Ramos (cell line): ENCODE data around the gene THEM4.
"Not testable (repeated sequence)": the region's sequence is repeated elsewhere in the genome, so short reads cannot be mapped to it uniquely, and the experiment has no call there.

Experiments used
- in situ Hi-C: fragments of 300-500 bp; cut with MboI; formaldehyde crosslinking; loops from one replicate; pipeline ENCODE4 v1.14.3; 2022; ENCODE audit warnings: low sequenced_read_pairs; ENCODE audit not compliant: unreplicated experiment

The THEM4 gene

GRCh38 chr1:151867321-151867720 lies 42.0 kb downstream of the THEM4 start:
- in situ Hi-C loops = no loop called here

GRCh38 chr1:151864411-151864810 lies 44.9 kb downstream of the THEM4 start:
- in situ Hi-C loops = no loop called here

GRCh38 chr1:151862604-151863003 lies 46.7 kb downstream of the THEM4 start:
- in situ Hi-C loops = no loop called here

- in situ Hi-C loops = no loop called here
Observed at GRCh38 chr1:151860504-151861187, 48.7 kb downstream of the THEM4 start.

GRCh38 chr1:151859891-151860293 lies 49.4 kb downstream of the THEM4 start:
- in situ Hi-C loops = no loop called here

- in situ Hi-C loops = no loop called here
Observed at GRCh38 chr1:151858886-151859665, 50.2 kb downstream of the THEM4 start.

GRCh38 chr1:151858030-151858746 lies 51.1 kb downstream of the THEM4 start:
- in situ Hi-C loops = no loop called here

GRCh38 chr1:151855933-151856332 lies 53.4 kb downstream of the THEM4 start:
- in situ Hi-C loops = no loop called here

- in situ Hi-C loops = not testable (repeated sequence)
Observed at GRCh38 chr1:151855516-151855915, 53.8 kb downstream of the THEM4 start.

GRCh38 chr1:151854658-151855057 lies 54.7 kb downstream of the THEM4 start:
- in situ Hi-C loops = no loop called here

GRCh38 chr1:151853411-151853943 lies 55.8 kb downstream of the THEM4 start, which contains the start of gene THEM5:
Gene THEM5 (minus strand): TSS chr1:151853712. CDS start chr1:151853565, 147 bp downstream.
- in situ Hi-C loops = no loop called here

GRCh38 chr1:151852733-151853132 lies 56.6 kb downstream of the THEM4 start:
- in situ Hi-C loops = no loop called here

GRCh38 chr1:151851886-151852285 lies 57.4 kb downstream of the THEM4 start:
- in situ Hi-C loops = no loop called here

GRCh38 chr1:151849871-151850270 lies 59.4 kb downstream of the THEM4 start:
- in situ Hi-C loops = no loop called here

- in situ Hi-C loops = no loop called here
Observed at GRCh38 chr1:151849126-151849525, 60.2 kb downstream of the THEM4 start.

- in situ Hi-C loops = no loop called here
Observed at GRCh38 chr1:151847867-151848596, 61.3 kb downstream of the THEM4 start.

- in situ Hi-C loops = no loop called here
Observed at GRCh38 chr1:151846686-151847237, 62.5 kb downstream of the THEM4 start.

- in situ Hi-C loops = no loop called here
Observed at GRCh38 chr1:151846062-151846568, 63.2 kb downstream of the THEM4 start.

- in situ Hi-C loops = no loop called here
Observed at GRCh38 chr1:151843398-151843797, 65.9 kb downstream of the THEM4 start.

GRCh38 chr1:151841141-151841540 lies 68.2 kb downstream of the THEM4 start:
- in situ Hi-C loops = no loop called here
